ENCODE results near the gene LGR6. TPM values are rescaled to one million over a fixed set of nuclear protein-coding genes. Genes with fewer than 3 reads are reported as not detected.

LGR6 gene
- total and polyA plus RNA-seq, 10 of the 15 experiments (the other 5 are each of a cell fraction or from before 2014, with no cell fraction given), result not detected

DNA sequence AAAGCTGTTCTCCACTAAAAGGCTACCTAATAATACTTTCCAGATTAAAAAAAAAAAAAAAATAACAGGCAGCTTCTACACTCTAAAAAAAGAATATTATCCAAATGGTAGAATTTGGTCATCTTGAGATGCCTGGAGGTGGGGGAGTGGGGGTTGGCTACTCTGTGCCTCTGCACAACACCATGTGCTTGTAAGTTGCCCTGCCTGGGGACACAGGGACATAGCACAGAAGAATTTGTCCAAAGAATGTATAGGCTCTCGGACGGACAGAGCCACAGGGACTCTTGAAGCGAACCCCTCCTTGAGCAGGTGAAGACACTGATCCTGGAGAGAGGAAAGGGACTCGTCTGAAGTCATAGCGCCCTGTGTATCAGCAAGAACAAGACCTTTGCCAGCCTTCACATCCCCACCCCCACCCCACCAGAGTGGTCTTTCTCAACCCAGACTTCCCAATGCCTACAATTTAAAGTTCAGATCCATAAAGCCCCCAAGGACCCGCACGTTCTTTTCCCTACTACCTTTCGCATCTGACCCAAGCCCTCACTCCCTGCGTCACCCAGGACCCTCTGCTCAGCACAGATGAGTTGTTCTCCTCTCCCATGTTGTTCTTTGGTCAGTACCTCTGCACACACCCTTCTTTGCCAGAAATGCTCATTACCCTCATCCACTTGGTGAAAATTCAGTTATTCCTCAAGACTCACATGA lies 72.6 kb downstream of the LGR6 start:
- POLR2A ChIA-PET, result no interaction called here
- H3K27ac ChIP-seq (ENCODE audit: control insufficient read depth, insufficient read depth), result no peak overlapping the region
- in situ Hi-C loops (cut with MboI), result no loop called here

More for the DNA sequence above, 72.6 kb downstream of the LGR6 start:
- Histone ChIP-seq H3K79me2 (ENCODE audit: control insufficient read depth, insufficient read depth, low read length) (no peaks in the 10 kb centered on the region), H3K27me3 (replicated peaks in 1 of 2; ENCODE audit: control insufficient read depth in 2 of 2, insufficient read depth in 2 of 2, low read length in 1 of 2) (peaks cover 0 to 2% of the 10 kb centered on the region in 2 experiments; a peak in 2 of 4 replicates), H3K4me2 (ENCODE audit: control insufficient read depth, insufficient read depth) (no peak overlapping the region), H2AFZ (ENCODE audit: control insufficient read depth, low read depth, low read length) (no peak overlapping the region), H3K4me3 (no peak overlapping the region), H4K20me1 (ENCODE audit: control insufficient read depth, insufficient read depth) (no peaks in the 10 kb centered on the region), H3K9ac (ENCODE audit: control insufficient read depth, insufficient read depth, low read length) (no peak overlapping the region), H3K9me3 (replicated peaks; ENCODE audit: control insufficient read depth, insufficient read depth, low read length) (no peaks in the 10 kb centered on the region), H3K4me1 (ENCODE audit: control insufficient read depth, insufficient read depth, low read length) (no peaks in the 10 kb centered on the region), H3K36me3 (ENCODE audit: control insufficient read depth in 2 of 2, insufficient read depth in 2 of 2, low read length in 1 of 2) (no peaks in the 10 kb centered on the region)
- RAD21 ChIA-PET (ENCODE audit: unreplicated experiment), result no interaction called here
- WGBS (ENCODE audit: insufficient coverage, insufficient replicate concordance, low lambda C conversion rate, missing lambda C conversion rate), result 19% methylated on average over 9 of the region's 9 CpGs
- FAIRE-seq (no peak), ATAC-seq (no peak), DNase-seq (ENCODE audit: low read depth, low spot score) (no peak)
- BruUV-seq (replicated peaks), result no TSS peak
- SMC1A ChIA-PET (ENCODE audit: uncharacterized antibody, unreplicated experiment), result no interaction called here
- intact Hi-C loops (cut with micrococcal nuclease; ENCODE audit: unreplicated experiment), result no loop called here
- CTCF ChIA-PET, result interaction anchor here (1.7 kb wide), 1 partner anchor 8 kb away, joined by 7 read pairs; no protein-coding TSS in a partner anchor
- TF ChIP-seq SUZ12 (IDR thresholded peaks at IDR 0.05; ENCODE audit: unreplicated experiment) (no peak), JUNB (IDR thresholded peaks at IDR 0.05) (no peak), ZSCAN29 (IDR thresholded peaks at IDR 0.05) (no peak), ZNF207 (IDR thresholded peaks at IDR 0.05; ENCODE audit: borderline replicate concordance) (no peak), MTA3 (IDR thresholded peaks at IDR 0.05; ENCODE audit: borderline replicate concordance, low read length) (no peak)
- TF ChIP-seq, protein P1, sequence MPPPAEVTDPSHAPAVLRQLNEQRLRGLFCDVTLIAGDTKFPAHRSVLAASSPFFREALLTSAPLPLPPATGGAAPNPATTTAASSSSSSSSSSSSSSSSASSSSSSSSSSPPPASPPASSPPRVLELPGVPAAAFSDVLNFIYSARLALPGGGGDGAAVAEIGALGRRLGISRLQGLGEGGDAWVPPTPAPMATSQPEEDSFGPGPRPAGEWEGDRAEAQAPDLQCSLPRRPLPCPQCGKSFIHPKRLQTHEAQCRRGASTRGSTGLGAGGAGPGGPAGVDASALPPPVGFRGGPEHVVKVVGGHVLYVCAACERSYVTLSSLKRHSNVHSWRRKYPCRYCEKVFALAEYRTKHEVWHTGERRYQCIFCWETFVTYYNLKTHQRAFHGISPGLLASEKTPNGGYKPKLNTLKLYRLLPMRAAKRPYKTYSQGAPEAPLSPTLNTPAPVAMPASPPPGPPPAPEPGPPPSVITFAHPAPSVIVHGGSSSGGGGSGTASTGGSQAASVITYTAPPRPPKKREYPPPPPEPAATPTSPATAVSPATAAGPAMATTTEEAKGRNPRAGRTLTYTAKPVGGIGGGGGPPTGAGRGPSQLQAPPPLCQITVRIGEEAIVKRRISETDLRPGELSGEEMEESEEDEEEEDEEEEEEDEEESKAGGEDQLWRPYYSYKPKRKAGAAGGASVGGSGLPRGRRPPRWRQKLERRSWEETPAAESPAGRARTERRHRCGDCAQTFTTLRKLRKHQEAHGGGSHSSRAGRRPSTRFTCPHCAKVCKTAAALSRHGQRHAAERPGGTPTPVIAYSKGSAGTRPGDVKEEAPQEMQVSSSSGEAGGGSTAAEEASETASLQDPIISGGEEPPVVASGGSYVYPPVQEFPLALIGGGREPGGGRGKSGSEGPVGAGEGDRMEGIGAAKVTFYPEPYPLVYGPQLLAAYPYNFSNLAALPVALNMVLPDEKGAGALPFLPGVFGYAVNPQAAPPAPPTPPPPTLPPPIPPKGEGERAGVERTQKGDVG (CRISPR knock-in tag; IDR thresholded peaks at IDR 0.05), result no peak
